Breast epithelium (tissue), 3 donors: ENCODE results near the gene TBC1D28. TPM values are rescaled to one million over a fixed set of nuclear protein-coding genes. Genes with fewer than 3 reads are reported as not detected.

Experiments used
- total RNA-seq, 3 donors: library from RNA; depleted of rRNA; stranded (reverse); fragments of >200 nt; gene quantifications; one replicate each; pipeline ENCODE4 v1.1.0, GENCODE V29; 2016

TBC1D28 gene
- total RNA-seq, 3 donors from 2014 or later: not detected

Other genes starting within 250 kb of the TBC1D28 start
- 1 to 10 TPM in 1 of 3 donors, not detected in 2; 2.0 TPM for gene LGALS9C, start 167.6 kb downstream of the TBC1D28 start, total RNA-seq
- gene FOXO3B, start 37.9 kb upstream of the TBC1D28 start, total RNA-seq: 10 to 100 TPM in 1 of 3 donors, 1 to 10 TPM in 2; 4.6 to 13.9 (median 8.2) TPM
- gene FBXW10, start 99.7 kb upstream of the TBC1D28 start, total RNA-seq: under 1 TPM in 1 of 3 donors, not detected in 2; 0.15 TPM
- gene TVP23B, start 136.8 kb upstream of the TBC1D28 start, total RNA-seq: 10 to 100 TPM; 33.9 to 66.2 (median 54.4) TPM
- 10 to 100 TPM; 16.0 to 41.3 (median 23.3) TPM for gene PRPSAP2, start 213.7 kb upstream of the TBC1D28 start, total RNA-seq